Kidney (tissue), 14 donors: ENCODE data around the gene IL3. TPM values are rescaled to one million over a fixed set of nuclear protein-coding genes. Genes with fewer than 3 reads are reported as not detected.

Source experiments
- DNase-seq, 5 donors: peaks; one replicate each; pipeline ENCODE4 v3.0.0-alpha.2; 2013 to 2020
- FAIRE-seq: peaks from 2 replicates; lab custom pipeline; 2012; peaks lifted over from hg19 to GRCh38; lab: Jason Lieb, UNC
- H3K27ac ChIP-seq, 2 donors: one replicate each; pipeline ENCODE4 v1.7.0; 2013; ENCODE audit warnings: low read depth in 2 of 2, low read length in 2 of 2, inconsistent platforms in 1 of 2
- H3K27me3 ChIP-seq: one replicate; pipeline ENCODE4 v1.7.1; 2013; ENCODE audit warnings: low read length, inconsistent platforms; ENCODE audit not compliant: control insufficient read depth, insufficient read depth
- H3K36me3 ChIP-seq, 3 donors: one replicate each; pipeline versions ENCODE4 v1.7.0 to v1.7.1; 2013; ENCODE audit warnings: low read length in 3 of 3, control low read depth in 1 of 3, inconsistent platforms in 1 of 3; ENCODE audit not compliant: insufficient read depth in 3 of 3, control insufficient read depth in 2 of 3
- H3K4me1 ChIP-seq, 3 donors: one replicate each; pipeline versions ENCODE4 v1.7.0 to v1.7.1; 2013; ENCODE audit warnings: low read length in 3 of 3, inconsistent platforms in 1 of 3, low read depth in 1 of 3; ENCODE audit not compliant: control insufficient read depth in 2 of 3, insufficient read depth in 2 of 3
- H3K4me3 ChIP-seq, 3 donors: one replicate each; pipeline versions ENCODE4 v1.7.0 to v1.8.1; 2013; ENCODE audit warnings: low read length in 3 of 3, control low read depth in 1 of 3, inconsistent platforms in 1 of 3
- H3K9ac ChIP-seq, 3 donors: one replicate each; pipeline versions ENCODE4 v1.7.0 to v1.7.1; 2013; ENCODE audit warnings: low read length in 3 of 3, control low read depth in 1 of 3, inconsistent platforms in 1 of 3
- H3K9me3 ChIP-seq, 3 donors: one replicate each; pipeline versions ENCODE4 v1.7.0 to v1.7.1; 2013; ENCODE audit warnings: low read length in 3 of 3, control low read depth in 1 of 3, inconsistent platforms in 1 of 3; ENCODE audit not compliant: control insufficient read depth in 2 of 3, insufficient read depth in 1 of 3
- CTCF ChIP-seq: IDR thresholded peaks from 3 replicates; pipeline ENCODE4 v1.5.1; 2012; ENCODE audit warnings: mild to moderate bottlenecking, moderate library complexity, borderline replicate concordance; ENCODE audit not compliant: insufficient read depth; ENCODE audit errors: extremely low read depth
- intact Hi-C: fragments of 100-400 bp; cut with DNase I; formaldehyde crosslinking; loops from one replicate; pipeline ENCODE4 v1.11.1; 2022
- polyA plus RNA-seq: library from polyadenylated mRNA; stranded (reverse); fragments of 350-450 nt; fragmentation: Illumina TruSeq; extraction: RNeasy Lipid Tissue Mini Kit (QIAGEN cat#74804); gene quantifications from one replicate; pipeline ENCODE4 v1.2.3, GENCODE V29; 2014; ENCODE audit warnings: low read depth, low replicate concordance; ENCODE audit not compliant: insufficient read depth
- total RNA-seq: library from RNA; stranded (reverse); fragmentation: NEBNext Ultra II Directional; extraction: Animal tissue kit (Norgen Biotek cat#: 25700); gene quantifications from one replicate; pipeline ENCODE4 v1.2.1, GENCODE V29; 2021
- donor health status: control.
- donor health status: control.
- donor health status: control.
- donor health status: control.
- donor health status: control.
- donor health status: DM: yes; HTN: yes; CAD: no.
- donor health status: Normal renal cell carcinoma (clear cell type).

IL3 gene
- total and polyA plus RNA-seq, 2 donors from 2014 or later, result not detected

GRCh38 chr5:132069994-132070393 is 9.5 kb downstream of the IL3 start:
- no peak overlapping the region for H3K9ac ChIP-seq
- no peak for FAIRE-seq
- no peaks in the 10 kb centered on the region for H3K4me1 ChIP-seq
- DNase-seq, result peak in 1 of 5 donors; percentile 29
- H3K9me3 ChIP-seq, result no peaks in the 10 kb centered on the region
- H3K4me3 ChIP-seq, result no peak overlapping the region
- H3K27ac ChIP-seq, result no peak overlapping the region
- H3K27me3 ChIP-seq, result no peaks in the 10 kb centered on the region
- TF ChIP-seq CTCF, result no peak
- no peaks in the 10 kb centered on the region for H3K36me3 ChIP-seq
- intact Hi-C loops, result no loop called here

GRCh38 chr5:132070460-132071337 is 10.2 kb downstream of the IL3 start:
- intact Hi-C loops, result no loop called here
- no peak for FAIRE-seq

GRCh38 chr5:132071338-132071707 is 10.9 kb downstream of the IL3 start:
- H3K27me3 ChIP-seq, result no peaks in the 10 kb centered on the region

More at GRCh38 chr5:132070460-132071337, 10.2 kb downstream of the IL3 start:
- Histone ChIP-seq H3K27ac (no peak overlapping the region), H3K4me3 (no peak overlapping the region), H3K4me1 (no peaks in the 10 kb centered on the region), H3K9me3 (no peaks in the 10 kb centered on the region), H3K9ac (no peak overlapping the region), H3K27me3 (no peaks in the 10 kb centered on the region), H3K36me3 (no peaks in the 10 kb centered on the region)
- no peak for TF ChIP-seq CTCF
- peak in 1 of 5 donors; percentile 42 for DNase-seq

More at GRCh38 chr5:132071338-132071707, 10.9 kb downstream of the IL3 start:
- DNase-seq (no peak), FAIRE-seq (no peak)
- H3K9ac ChIP-seq, result no peak overlapping the region
- no peaks in the 10 kb centered on the region for H3K9me3 ChIP-seq
- TF ChIP-seq CTCF, result no peak
- no peak overlapping the region for H3K4me3 ChIP-seq
- H3K4me1 ChIP-seq, result no peaks in the 10 kb centered on the region
- no peak overlapping the region for H3K27ac ChIP-seq
- no peaks in the 10 kb centered on the region for H3K36me3 ChIP-seq
- intact Hi-C loops, result no loop called here
